GM12878 (cell line): Measurements from ENCODE around the gene GPR26.

Experiments used
- ELK1 ChIP-seq: IDR thresholded peaks from 2 replicates; pipeline ENCODE4 v1.6.1; 2012; ENCODE audit warnings: low read depth, low read length, improper control_type of control experiment
- HDAC2 ChIP-seq: fragments of 200-600 bp; sonication (generic); IDR thresholded peaks from 2 replicates; pipeline ENCODE4 v1.6.1; 2017
- JUNB ChIP-seq: IDR thresholded peaks from 2 replicates; pipeline ENCODE4 v1.6.1; 2016; ENCODE audit warnings: antibody characterized with exemption, mild to moderate bottlenecking
- PML ChIP-seq: IDR thresholded peaks from 2 replicates; pipeline ENCODE4 v1.6.1; 2012; ENCODE audit warnings: low read length, inconsistent platforms
- POLR2A ChIP-seq: IDR thresholded peaks from 2 replicates; pipeline ENCODE4 v1.6.1; 2011; ENCODE audit warnings: low read depth, mild to moderate bottlenecking, low read length
- REST ChIP-seq: IDR thresholded peaks from 2 replicates; pipeline ENCODE4 v1.6.1; 2012; ENCODE audit warnings: mild to moderate bottlenecking, low read depth, low read length
- SRF ChIP-seq, 2 experiments: IDR thresholded peaks; 2 replicates each; pipeline ENCODE4 v1.6.1; 2011; ENCODE audit warnings: low read depth in 2 of 2, low read length in 2 of 2, mild to moderate bottlenecking in 1 of 2, moderate library complexity in 1 of 2
- ZNF207 ChIP-seq: fragments of 450-650 bp; IDR thresholded peaks from 2 replicates; pipeline ENCODE4 v1.6.1; 2014; ENCODE audit warnings: antibody characterized with exemption, mild to moderate bottlenecking, borderline replicate concordance
- TF ChIP-seq, protein P1 (sequence below), 3 experiments: IDR thresholded peaks in 2 of 3; conservative IDR thresholded peaks in 1 of 3; 2 replicates each; pipeline ENCODE4 v1.5.1; 2011; ENCODE audit warnings: low read depth in 3 of 3, low read length in 3 of 3, mild to moderate bottlenecking in 3 of 3, control low read depth in 2 of 3, moderate library complexity in 2 of 3, inconsistent platforms in 1 of 3, mixed read lengths in 1 of 3; ENCODE audit not compliant: control insufficient read depth in 2 of 3, insufficient read depth in 1 of 3; ENCODE audit errors: extremely low read depth in 1 of 3
- TF ChIP-seq, protein P2 (sequence below): fragments of 450-650 bp; IDR thresholded peaks from 2 replicates; pipeline ENCODE4 v1.6.1; 2016; ENCODE audit warnings: mild to moderate bottlenecking, moderate library complexity, borderline replicate concordance
- TF ChIP-seq, protein P3 (sequence below): fragments of 150-350 bp; IDR thresholded peaks from 2 replicates; pipeline ENCODE4 v1.6.1; 2014; ENCODE audit warnings: mild to moderate bottlenecking, low read depth, low read length

DNA sequence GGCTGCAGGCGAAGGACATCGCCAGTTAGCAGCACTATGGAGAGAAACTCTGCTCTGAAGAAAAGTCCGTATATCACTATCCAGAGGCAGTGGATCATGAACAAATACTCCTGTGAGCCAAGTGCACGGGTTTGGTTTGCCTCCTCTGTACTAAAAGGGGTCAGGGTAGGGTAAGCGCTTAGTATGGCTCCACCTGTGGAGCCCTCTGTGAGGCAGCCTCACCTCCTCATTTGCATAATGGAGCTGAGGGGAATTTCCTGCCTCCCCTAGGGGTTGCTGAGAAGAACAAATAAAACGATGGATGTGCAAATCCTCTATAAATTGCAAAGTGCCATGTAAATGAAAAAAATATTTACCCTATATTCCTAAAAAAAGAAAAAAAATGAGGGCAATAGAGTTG is 63.4 kb downstream of the GPR26 start:
- TF ChIP-seq, protein P1, sequence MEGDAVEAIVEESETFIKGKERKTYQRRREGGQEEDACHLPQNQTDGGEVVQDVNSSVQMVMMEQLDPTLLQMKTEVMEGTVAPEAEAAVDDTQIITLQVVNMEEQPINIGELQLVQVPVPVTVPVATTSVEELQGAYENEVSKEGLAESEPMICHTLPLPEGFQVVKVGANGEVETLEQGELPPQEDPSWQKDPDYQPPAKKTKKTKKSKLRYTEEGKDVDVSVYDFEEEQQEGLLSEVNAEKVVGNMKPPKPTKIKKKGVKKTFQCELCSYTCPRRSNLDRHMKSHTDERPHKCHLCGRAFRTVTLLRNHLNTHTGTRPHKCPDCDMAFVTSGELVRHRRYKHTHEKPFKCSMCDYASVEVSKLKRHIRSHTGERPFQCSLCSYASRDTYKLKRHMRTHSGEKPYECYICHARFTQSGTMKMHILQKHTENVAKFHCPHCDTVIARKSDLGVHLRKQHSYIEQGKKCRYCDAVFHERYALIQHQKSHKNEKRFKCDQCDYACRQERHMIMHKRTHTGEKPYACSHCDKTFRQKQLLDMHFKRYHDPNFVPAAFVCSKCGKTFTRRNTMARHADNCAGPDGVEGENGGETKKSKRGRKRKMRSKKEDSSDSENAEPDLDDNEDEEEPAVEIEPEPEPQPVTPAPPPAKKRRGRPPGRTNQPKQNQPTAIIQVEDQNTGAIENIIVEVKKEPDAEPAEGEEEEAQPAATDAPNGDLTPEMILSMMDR (IDR thresholded peaks at IDR 0.05 in 2 of 3, conservative IDR thresholded peaks at IDR 0.05 in 1 of 3; ENCODE audit: control insufficient read depth in 2 of 3, extremely low read depth in 1 of 3, insufficient read depth in 1 of 3, low read depth in 3 of 3, low read length in 3 of 3): no peak
- TF ChIP-seq ZNF207 (no peak), PML (no peak), POLR2A (no peak), SRF (IDR thresholded peaks at IDR 0.05; ENCODE audit: low read depth in 2 of 2, low read length in 2 of 2) (no peak), ELK1 (no peak), JUNB (no peak), HDAC2 (no peak), REST (no peak)
- TF ChIP-seq, protein P2, sequence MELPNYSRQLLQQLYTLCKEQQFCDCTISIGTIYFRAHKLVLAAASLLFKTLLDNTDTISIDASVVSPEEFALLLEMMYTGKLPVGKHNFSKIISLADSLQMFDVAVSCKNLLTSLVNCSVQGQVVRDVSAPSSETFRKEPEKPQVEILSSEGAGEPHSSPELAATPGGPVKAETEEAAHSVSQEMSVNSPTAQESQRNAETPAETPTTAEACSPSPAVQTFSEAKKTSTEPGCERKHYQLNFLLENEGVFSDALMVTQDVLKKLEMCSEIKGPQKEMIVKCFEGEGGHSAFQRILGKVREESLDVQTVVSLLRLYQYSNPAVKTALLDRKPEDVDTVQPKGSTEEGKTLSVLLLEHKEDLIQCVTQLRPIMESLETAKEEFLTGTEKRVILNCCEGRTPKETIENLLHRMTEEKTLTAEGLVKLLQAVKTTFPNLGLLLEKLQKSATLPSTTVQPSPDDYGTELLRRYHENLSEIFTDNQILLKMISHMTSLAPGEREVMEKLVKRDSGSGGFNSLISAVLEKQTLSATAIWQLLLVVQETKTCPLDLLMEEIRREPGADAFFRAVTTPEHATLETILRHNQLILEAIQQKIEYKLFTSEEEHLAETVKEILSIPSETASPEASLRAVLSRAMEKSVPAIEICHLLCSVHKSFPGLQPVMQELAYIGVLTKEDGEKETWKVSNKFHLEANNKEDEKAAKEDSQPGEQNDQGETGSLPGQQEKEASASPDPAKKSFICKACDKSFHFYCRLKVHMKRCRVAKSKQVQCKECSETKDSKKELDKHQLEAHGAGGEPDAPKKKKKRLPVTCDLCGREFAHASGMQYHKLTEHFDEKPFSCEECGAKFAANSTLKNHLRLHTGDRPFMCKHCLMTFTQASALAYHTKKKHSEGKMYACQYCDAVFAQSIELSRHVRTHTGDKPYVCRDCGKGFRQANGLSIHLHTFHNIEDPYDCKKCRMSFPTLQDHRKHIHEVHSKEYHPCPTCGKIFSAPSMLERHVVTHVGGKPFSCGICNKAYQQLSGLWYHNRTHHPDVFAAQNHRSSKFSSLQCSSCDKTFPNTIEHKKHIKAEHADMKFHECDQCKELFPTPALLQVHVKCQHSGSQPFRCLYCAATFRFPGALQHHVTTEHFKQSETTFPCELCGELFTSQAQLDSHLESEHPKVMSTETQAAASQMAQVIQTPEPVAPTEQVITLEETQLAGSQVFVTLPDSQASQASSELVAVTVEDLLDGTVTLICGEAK: no peak
- TF ChIP-seq, protein P3, sequence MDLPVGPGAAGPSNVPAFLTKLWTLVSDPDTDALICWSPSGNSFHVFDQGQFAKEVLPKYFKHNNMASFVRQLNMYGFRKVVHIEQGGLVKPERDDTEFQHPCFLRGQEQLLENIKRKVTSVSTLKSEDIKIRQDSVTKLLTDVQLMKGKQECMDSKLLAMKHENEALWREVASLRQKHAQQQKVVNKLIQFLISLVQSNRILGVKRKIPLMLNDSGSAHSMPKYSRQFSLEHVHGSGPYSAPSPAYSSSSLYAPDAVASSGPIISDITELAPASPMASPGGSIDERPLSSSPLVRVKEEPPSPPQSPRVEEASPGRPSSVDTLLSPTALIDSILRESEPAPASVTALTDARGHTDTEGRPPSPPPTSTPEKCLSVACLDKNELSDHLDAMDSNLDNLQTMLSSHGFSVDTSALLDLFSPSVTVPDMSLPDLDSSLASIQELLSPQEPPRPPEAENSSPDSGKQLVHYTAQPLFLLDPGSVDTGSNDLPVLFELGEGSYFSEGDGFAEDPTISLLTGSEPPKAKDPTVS: no peak
